Measurements from ENCODE around the gene RBL2. TPM values are rescaled to one million over a fixed set of nuclear protein-coding genes. Genes with fewer than 3 reads are reported as not detected.
A peak's percentile ranks its signal among the peaks of the same experiment; 100 is the strongest.

RBL2 gene
- total and polyA plus RNA-seq, 9 of the 15 experiments (the other 6 are each of a cell fraction or from before 2014, with no cell fraction given): 7.8 to 76.3 (median 28.5) TPM

DNA sequence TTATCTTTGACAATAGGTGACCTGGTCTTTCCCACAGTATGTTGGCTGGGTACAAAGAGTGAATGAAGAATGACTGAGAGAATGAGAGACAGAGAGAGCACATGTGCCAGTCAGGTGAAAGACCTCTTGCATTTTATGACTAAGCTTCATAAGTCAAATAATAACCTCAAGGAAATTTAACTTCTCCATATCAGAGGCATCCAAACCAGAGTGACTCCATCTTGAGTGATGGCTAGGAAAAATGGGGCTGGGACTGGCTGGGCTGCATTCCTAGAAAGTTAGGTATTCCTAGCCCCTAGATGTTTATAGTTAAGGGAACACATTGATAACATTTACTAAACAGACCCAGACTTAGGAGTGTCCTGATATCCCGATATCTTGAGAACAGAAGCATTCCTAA, 3.9 kb upstream of the RBL2 start (continued):
- TF ChIP-seq, protein P1, sequence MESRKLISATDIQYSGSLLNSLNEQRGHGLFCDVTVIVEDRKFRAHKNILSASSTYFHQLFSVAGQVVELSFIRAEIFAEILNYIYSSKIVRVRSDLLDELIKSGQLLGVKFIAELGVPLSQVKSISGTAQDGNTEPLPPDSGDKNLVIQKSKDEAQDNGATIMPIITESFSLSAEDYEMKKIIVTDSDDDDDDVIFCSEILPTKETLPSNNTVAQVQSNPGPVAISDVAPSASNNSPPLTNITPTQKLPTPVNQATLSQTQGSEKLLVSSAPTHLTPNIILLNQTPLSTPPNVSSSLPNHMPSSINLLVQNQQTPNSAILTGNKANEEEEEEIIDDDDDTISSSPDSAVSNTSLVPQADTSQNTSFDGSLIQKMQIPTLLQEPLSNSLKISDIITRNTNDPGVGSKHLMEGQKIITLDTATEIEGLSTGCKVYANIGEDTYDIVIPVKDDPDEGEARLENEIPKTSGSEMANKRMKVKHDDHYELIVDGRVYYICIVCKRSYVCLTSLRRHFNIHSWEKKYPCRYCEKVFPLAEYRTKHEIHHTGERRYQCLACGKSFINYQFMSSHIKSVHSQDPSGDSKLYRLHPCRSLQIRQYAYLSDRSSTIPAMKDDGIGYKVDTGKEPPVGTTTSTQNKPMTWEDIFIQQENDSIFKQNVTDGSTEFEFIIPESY (CRISPR knock-in tag; IDR thresholded peaks at IDR 0.05): no peak
- TF ChIP-seq RFX5 (IDR thresholded peaks at IDR 0.05; ENCODE audit: low read depth, low read length): no peak
- peak; percentile 76; the same call in 1 of the 2 replicates for TF ChIP-seq ZNF41 (CRISPR knock-in tag; conservative IDR thresholded peaks at IDR 0.05)
- no peak for TF ChIP-seq ZNF311 (CRISPR knock-in tag; IDR thresholded peaks at IDR 0.05)
- TF ChIP-seq PKNOX1 (IDR thresholded peaks at IDR 0.05): no peak
- no peak for TF ChIP-seq IFI16 (CRISPR knock-in tag; IDR thresholded peaks at IDR 0.05)
- no peak for TF ChIP-seq ARID1B (IDR thresholded peaks at IDR 0.05)
- no peak for TF ChIP-seq ESRRB (CRISPR knock-in tag; IDR thresholded peaks at IDR 0.05; ENCODE audit: borderline replicate concordance)
- TF ChIP-seq, protein P2, sequence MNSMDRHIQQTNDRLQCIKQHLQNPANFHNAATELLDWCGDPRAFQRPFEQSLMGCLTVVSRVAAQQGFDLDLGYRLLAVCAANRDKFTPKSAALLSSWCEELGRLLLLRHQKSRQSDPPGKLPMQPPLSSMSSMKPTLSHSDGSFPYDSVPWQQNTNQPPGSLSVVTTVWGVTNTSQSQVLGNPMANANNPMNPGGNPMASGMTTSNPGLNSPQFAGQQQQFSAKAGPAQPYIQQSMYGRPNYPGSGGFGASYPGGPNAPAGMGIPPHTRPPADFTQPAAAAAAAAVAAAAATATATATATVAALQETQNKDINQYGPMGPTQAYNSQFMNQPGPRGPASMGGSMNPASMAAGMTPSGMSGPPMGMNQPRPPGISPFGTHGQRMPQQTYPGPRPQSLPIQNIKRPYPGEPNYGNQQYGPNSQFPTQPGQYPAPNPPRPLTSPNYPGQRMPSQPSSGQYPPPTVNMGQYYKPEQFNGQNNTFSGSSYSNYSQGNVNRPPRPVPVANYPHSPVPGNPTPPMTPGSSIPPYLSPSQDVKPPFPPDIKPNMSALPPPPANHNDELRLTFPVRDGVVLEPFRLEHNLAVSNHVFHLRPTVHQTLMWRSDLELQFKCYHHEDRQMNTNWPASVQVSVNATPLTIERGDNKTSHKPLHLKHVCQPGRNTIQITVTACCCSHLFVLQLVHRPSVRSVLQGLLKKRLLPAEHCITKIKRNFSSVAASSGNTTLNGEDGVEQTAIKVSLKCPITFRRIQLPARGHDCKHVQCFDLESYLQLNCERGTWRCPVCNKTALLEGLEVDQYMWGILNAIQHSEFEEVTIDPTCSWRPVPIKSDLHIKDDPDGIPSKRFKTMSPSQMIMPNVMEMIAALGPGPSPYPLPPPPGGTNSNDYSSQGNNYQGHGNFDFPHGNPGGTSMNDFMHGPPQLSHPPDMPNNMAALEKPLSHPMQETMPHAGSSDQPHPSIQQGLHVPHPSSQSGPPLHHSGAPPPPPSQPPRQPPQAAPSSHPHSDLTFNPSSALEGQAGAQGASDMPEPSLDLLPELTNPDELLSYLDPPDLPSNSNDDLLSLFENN (IDR thresholded peaks at IDR 0.05; ENCODE audit: low read depth in 2 of 2, low read length in 2 of 2): no peak
- TF ChIP-seq CCNT2 (IDR thresholded peaks at IDR 0.05; ENCODE audit: borderline replicate concordance, extremely low read depth, insufficient read length, low read depth, low read length): no peak
- TF ChIP-seq ZNF695 (CRISPR knock-in tag; IDR thresholded peaks at IDR 0.05): no peak
- no peak; the same call in 1 of the 2 replicates for TF ChIP-seq CXXC5 (CRISPR knock-in tag; IDR thresholded peaks at IDR 0.05)
- no peak for TF ChIP-seq NR0B1 (IDR thresholded peaks at IDR 0.05; ENCODE audit: partially characterized antibody)
- no peak for TF ChIP-seq ZNF280A (IDR thresholded peaks at IDR 0.05; ENCODE audit: low read depth, partially characterized antibody)
- no peak for TF ChIP-seq ELF1 (tag; IDR thresholded peaks at IDR 0.05)
- peak; percentile 69; the same call in 1 of the 2 replicates for TF ChIP-seq GTF2A2 (tag; IDR thresholded peaks at IDR 0.05)
- TF ChIP-seq NFIC (IDR thresholded peaks at IDR 0.05): no peak
